ENCODE results near the gene PTPN7.
"Not testable (repeated sequence)": the region's sequence is repeated elsewhere in the genome, so short reads cannot be mapped to it uniquely, and the experiment has no call there.

Gene PTPN7

GRCh38 chr1:202171292-202172014 is 11.1 kb upstream of the PTPN7 start:
- Histone ChIP-seq H3K27ac (no peak overlapping the region), H3K4me3 (no peak overlapping the region)
- TF ChIP-seq, protein P1, sequence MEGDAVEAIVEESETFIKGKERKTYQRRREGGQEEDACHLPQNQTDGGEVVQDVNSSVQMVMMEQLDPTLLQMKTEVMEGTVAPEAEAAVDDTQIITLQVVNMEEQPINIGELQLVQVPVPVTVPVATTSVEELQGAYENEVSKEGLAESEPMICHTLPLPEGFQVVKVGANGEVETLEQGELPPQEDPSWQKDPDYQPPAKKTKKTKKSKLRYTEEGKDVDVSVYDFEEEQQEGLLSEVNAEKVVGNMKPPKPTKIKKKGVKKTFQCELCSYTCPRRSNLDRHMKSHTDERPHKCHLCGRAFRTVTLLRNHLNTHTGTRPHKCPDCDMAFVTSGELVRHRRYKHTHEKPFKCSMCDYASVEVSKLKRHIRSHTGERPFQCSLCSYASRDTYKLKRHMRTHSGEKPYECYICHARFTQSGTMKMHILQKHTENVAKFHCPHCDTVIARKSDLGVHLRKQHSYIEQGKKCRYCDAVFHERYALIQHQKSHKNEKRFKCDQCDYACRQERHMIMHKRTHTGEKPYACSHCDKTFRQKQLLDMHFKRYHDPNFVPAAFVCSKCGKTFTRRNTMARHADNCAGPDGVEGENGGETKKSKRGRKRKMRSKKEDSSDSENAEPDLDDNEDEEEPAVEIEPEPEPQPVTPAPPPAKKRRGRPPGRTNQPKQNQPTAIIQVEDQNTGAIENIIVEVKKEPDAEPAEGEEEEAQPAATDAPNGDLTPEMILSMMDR (IDR thresholded peaks at IDR 0.05), result no peak
- no peak for DNase-seq (ENCODE audit: low spot score)

GRCh38 chr1:202170726-202171125 is 10.3 kb upstream of the PTPN7 start:
- no peak overlapping the region for H3K27ac ChIP-seq
- DNase-seq (ENCODE audit: low spot score), result no peak
- H3K4me3 ChIP-seq, result no peak overlapping the region
- TF ChIP-seq, protein P1 (IDR thresholded peaks at IDR 0.05), result no peak

GRCh38 chr1:202168861-202169260 is 8.5 kb upstream of the PTPN7 start:
- TF ChIP-seq, protein P1 (IDR thresholded peaks at IDR 0.05), result no peak
- no peak overlapping the region for H3K4me3 ChIP-seq
- no peak overlapping the region for H3K27ac ChIP-seq
- no peak for DNase-seq (ENCODE audit: low spot score)

- Histone ChIP-seq H3K4me3 (no peak overlapping the region), H3K27ac (no peak overlapping the region)
- DNase-seq (ENCODE audit: low spot score), result no peak
- TF ChIP-seq, protein P1 (IDR thresholded peaks at IDR 0.05), result no peak
Measured at GRCh38 chr1:202167708-202168415, 7.5 kb upstream of the PTPN7 start.

DNA sequence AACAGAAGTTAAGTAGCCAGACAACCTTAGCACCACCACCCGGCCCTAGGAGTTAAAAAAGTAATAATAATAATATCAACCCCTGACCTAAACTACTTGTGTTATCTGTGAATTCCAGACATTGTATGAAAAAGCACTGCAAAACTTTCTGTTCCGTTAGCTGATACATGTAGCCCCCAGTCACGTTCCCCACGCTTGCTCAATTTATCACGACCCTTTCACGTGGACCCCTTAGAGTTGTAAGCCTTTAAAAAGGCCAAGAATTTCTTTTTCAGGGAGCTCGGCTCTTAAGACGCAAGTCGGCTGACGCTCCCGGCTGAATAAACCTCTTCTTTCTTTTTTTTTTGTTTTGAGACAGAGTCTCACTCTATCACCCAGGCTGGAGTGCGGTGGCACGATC is 6.7 kb upstream of the PTPN7 start:
- not testable (repeated sequence) for H3K4me3 ChIP-seq; H3K27ac ChIP-seq; DNase-seq (ENCODE audit: low spot score)

- no peak overlapping the region for H3K4me3 ChIP-seq
- no peak overlapping the region for H3K27ac ChIP-seq
- DNase-seq (ENCODE audit: low spot score), result no peak
- TF ChIP-seq, protein P1 (IDR thresholded peaks at IDR 0.05), result no peak
Measured at GRCh38 chr1:202165942-202166843, 5.8 kb upstream of the PTPN7 start.

DNA sequence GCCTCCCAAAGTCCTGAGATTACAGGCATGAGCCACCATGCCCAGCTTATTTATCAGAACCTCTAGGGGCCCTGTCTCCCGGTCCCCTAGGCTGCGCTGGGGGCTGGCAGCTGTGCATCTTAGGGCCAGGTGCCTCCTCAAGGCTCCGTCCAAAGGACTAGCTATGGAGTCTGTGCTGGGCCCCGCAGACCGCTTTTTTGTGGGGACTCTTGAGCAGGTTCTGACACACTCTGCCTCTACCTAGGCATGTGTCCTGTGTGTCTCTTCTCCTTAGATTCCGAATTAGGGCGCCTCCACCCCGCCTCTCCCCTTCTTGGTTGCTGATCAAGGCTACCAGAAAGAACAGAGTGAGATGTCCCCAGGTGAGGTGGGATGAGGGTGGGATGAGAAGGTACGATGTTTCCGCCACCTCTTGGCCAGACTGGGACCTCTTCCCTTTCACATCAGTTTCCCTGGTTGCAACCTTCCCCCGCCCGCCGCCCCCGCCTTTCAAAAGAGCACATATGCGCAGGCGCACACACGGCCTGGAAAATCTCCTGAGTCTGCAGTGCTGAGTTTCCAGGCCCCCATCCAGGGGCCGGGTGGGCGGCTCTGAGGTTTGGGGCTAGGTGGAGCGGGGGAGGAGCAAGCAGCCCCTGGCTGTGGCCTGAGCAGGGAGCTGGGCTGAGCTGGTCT is 5.0 kb upstream of the PTPN7 start:
- no peak overlapping the region for H3K27ac ChIP-seq

More for the DNA sequence above, 5.0 kb upstream of the PTPN7 start:
- no peak overlapping the region for H3K4me3 ChIP-seq
- TF ChIP-seq, protein P1 (IDR thresholded peaks at IDR 0.05), result no peak
- DNase-seq (ENCODE audit: low spot score), result no peak
